Ascending aorta (tissue), 2 donors: ENCODE measurements around the gene KRTAP5-3. TPM values are rescaled to one million over a fixed set of nuclear protein-coding genes. Genes with fewer than 3 reads are reported as not detected.

Experiments
- DNase-seq, 2 donors: peaks; one replicate each; pipeline ENCODE4 v3.0.0-alpha.2; 2019; ENCODE audit warnings: low spot score in 2 of 2
- H3K27ac ChIP-seq, 2 donors: fragments of 200-600 bp; sonication (generic); one replicate each; pipeline ENCODE4 v1.5.1; 2016 to 2017; ENCODE audit warnings: mild to moderate bottlenecking in 1 of 2
- H3K27me3 ChIP-seq: fragments of 200-600 bp; sonication (generic); one replicate; pipeline ENCODE4 v1.5.1; 2017
- H3K36me3 ChIP-seq, 2 donors: fragments of 200-600 bp; sonication (generic); one replicate each; pipeline ENCODE4 v1.5.1; 2016
- H3K4me1 ChIP-seq, 2 donors: fragments of 200-600 bp; sonication (generic); one replicate each; pipeline ENCODE4 v1.5.1; 2016 to 2017; ENCODE audit warnings: mild to moderate bottlenecking in 1 of 2
- H3K4me3 ChIP-seq, 2 donors: fragments of 200-600 bp; sonication (generic); one replicate each; pipeline ENCODE4 v1.5.1; 2016 to 2017; ENCODE audit warnings: mild to moderate bottlenecking in 1 of 2
- H3K9me3 ChIP-seq, 2 donors: fragments of 200-600 bp; sonication (generic); one replicate each; pipeline ENCODE4 v1.5.1; 2016
- CTCF ChIP-seq, 3 experiments: fragments of 200-600 bp in 2 of 3; fragments of 450-650 bp in 1 of 3; sonication (generic) in 2 of 3; IDR thresholded peaks; one replicate each; pipeline ENCODE4 v1.5.1; 2016 to 2019; ENCODE audit warnings: antibody characterized with exemption in 3 of 3, mild to moderate bottlenecking in 1 of 3, moderate library complexity in 1 of 3
- intact Hi-C: fragments of 100-400 bp; cut with DNase I; formaldehyde crosslinking; loops from one replicate; pipeline ENCODE4 v1.15.1; 2023
- total RNA-seq: library from RNA; depleted of rRNA; stranded (reverse); fragments of >200 nt; gene quantifications from one replicate; pipeline ENCODE4 v1.1.0, GENCODE V29; 2016

The KRTAP5-3 gene
- total RNA-seq, 1 donor from 2014 or later = not detected

- DNase-seq = peak in 1 of 2 donors; percentile 58
- H3K27ac ChIP-seq = peak overlapping the region; percentile 6 to 15
- H3K36me3 ChIP-seq = peaks cover 27 to 30% of the 10 kb centered on the region in 2 donors
- H3K27me3 ChIP-seq = no peaks in the 10 kb centered on the region
- peaks cover 7 to 26% of the 10 kb centered on the region in 2 donors for H3K4me1 ChIP-seq
- no peaks in the 10 kb centered on the region for H3K9me3 ChIP-seq
- H3K4me3 ChIP-seq = no peak overlapping the region
- intact Hi-C loops = loop anchor here (10.0 kb wide), 1 partner anchor 841 kb away; the partner anchor contains the start of gene TSSC4
- TF ChIP-seq CTCF (IDR thresholded peaks at IDR 0.05) = no peak
These were observed 44.3 kb downstream of the KRTAP5-3 start for GRCh38 chr11:1563697-1564534.

- Histone ChIP-seq H3K36me3 (peaks cover 27 to 30% of the 10 kb centered on the region in 2 donors), H3K4me3 (no peak overlapping the region), H3K27ac (peak overlapping the region in 1 of 2 donors; percentile 18), H3K4me1 (peaks cover 8 to 30% of the 10 kb centered on the region in 2 donors), H3K9me3 (no peaks in the 10 kb centered on the region), H3K27me3 (no peaks in the 10 kb centered on the region)
- intact Hi-C loops = loop anchor here (10.0 kb wide), 1 partner anchor 842 kb away; the partner anchor contains the start of gene TSSC4
- TF ChIP-seq CTCF (IDR thresholded peaks at IDR 0.05) = no peak
- peak in 1 of 2 donors; percentile 58 for DNase-seq
These were observed 45.1 kb downstream of the KRTAP5-3 start for GRCh38 chr11:1563149-1563638.

- H3K27me3 ChIP-seq = no peaks in the 10 kb centered on the region
- TF ChIP-seq CTCF (IDR thresholded peaks at IDR 0.05) = no peak
- H3K9me3 ChIP-seq = no peaks in the 10 kb centered on the region
- peak overlapping the region in 1 of 2 donors; percentile 18 for H3K27ac ChIP-seq
- peaks cover 12 to 33% of the 10 kb centered on the region in 2 donors for H3K4me1 ChIP-seq
- peaks cover 29 to 33% of the 10 kb centered on the region in 2 donors for H3K36me3 ChIP-seq
- intact Hi-C loops = loop anchor here (10.0 kb wide), 1 partner anchor 842 kb away; the partner anchor contains the start of gene TSSC4
- no peak overlapping the region for H3K4me3 ChIP-seq
- no peak for DNase-seq
These were observed 45.7 kb downstream of the KRTAP5-3 start for GRCh38 chr11:1562469-1563148.

- no peak overlapping the region for H3K27ac ChIP-seq
- no peak for TF ChIP-seq CTCF (IDR thresholded peaks at IDR 0.05)
- peaks cover 14 to 39% of the 10 kb centered on the region in 2 donors for H3K4me1 ChIP-seq
- H3K4me3 ChIP-seq = no peak overlapping the region
- H3K36me3 ChIP-seq = peaks cover 36 to 40% of the 10 kb centered on the region in 2 donors
- no peak for DNase-seq
- no peaks in the 10 kb centered on the region for H3K27me3 ChIP-seq
- intact Hi-C loops = loop anchor here (10.0 kb wide), 1 partner anchor 843 kb away; the partner anchor contains the start of gene TSSC4
- no peaks in the 10 kb centered on the region for H3K9me3 ChIP-seq
These were observed 46.3 kb downstream of the KRTAP5-3 start for GRCh38 chr11:1561955-1562354.

GRCh38 chr11:1561266-1561665, 47.0 kb downstream of the KRTAP5-3 start:
- no peaks in the 10 kb centered on the region for H3K27me3 ChIP-seq
- intact Hi-C loops = loop anchor here (10.0 kb wide), 1 partner anchor 844 kb away; the partner anchor contains the start of gene TSSC4
- H3K4me1 ChIP-seq = peaks cover 14 to 39% of the 10 kb centered on the region in 2 donors
- H3K9me3 ChIP-seq = no peaks in the 10 kb centered on the region
- DNase-seq = no peak
- peak overlapping the region; percentile 93 to 98 for H3K27ac ChIP-seq
- no peak for TF ChIP-seq CTCF (IDR thresholded peaks at IDR 0.05)
- peaks cover 36 to 42% of the 10 kb centered on the region in 2 donors for H3K36me3 ChIP-seq
- H3K4me3 ChIP-seq = no peak overlapping the region
